Retinal pigment epithelial cell (primary cell): Measurements from ENCODE around the gene DUSP22.

ENCODE experiments used
- DNase-seq: peaks from one replicate; pipeline ENCODE4 v3.0.0-alpha.2; 2010; ENCODE audit warnings: low read depth
- H3K4me3 ChIP-seq: 2 replicates; pipeline ENCODE4 v1.5.1; 2011; ENCODE audit warnings: mild to moderate bottlenecking, low read length, control low read depth, moderate library complexity
- CTCF ChIP-seq: conservative IDR thresholded peaks from 2 replicates; pipeline ENCODE4 v1.5.1; 2011; ENCODE audit warnings: low read depth, low read length, control low read depth, inconsistent platforms

DUSP22 gene

GRCh38 chr6:355373-356208 is 63.3 kb downstream of the DUSP22 start:
- TF ChIP-seq CTCF = no peak
- H3K4me3 ChIP-seq = no peak overlapping the region
- no peak for DNase-seq

GRCh38 chr6:356828-357251 is 64.6 kb downstream of the DUSP22 start:
- no peak overlapping the region for H3K4me3 ChIP-seq
- TF ChIP-seq CTCF = no peak
- DNase-seq = no peak

GRCh38 chr6:357261-357790 is 65.0 kb downstream of the DUSP22 start:
- no peak for DNase-seq
- no peak overlapping the region for H3K4me3 ChIP-seq
- TF ChIP-seq CTCF = no peak

GRCh38 chr6:357791-358341 is 65.6 kb downstream of the DUSP22 start:
- TF ChIP-seq CTCF = no peak
- no peak overlapping the region for H3K4me3 ChIP-seq

GRCh38 chr6:358432-358831 is 66.1 kb downstream of the DUSP22 start:
- no peak for TF ChIP-seq CTCF
- no peak for DNase-seq
- H3K4me3 ChIP-seq = no peak overlapping the region

More at GRCh38 chr6:357791-358341, 65.6 kb downstream of the DUSP22 start:
- DNase-seq = no peak

- no peak for DNase-seq
- no peak for TF ChIP-seq CTCF
- no peak overlapping the region for H3K4me3 ChIP-seq
Measured at GRCh38 chr6:358847-359246, 66.6 kb downstream of the DUSP22 start.
